Measurements from ENCODE around the gene SHC4.
"Not testable (repeated sequence)": the region's sequence is repeated elsewhere in the genome, so short reads cannot be mapped to it uniquely, and the experiment has no call there.

The SHC4 gene

GRCh38 chr15:48978638-48979037, 14.9 kb upstream of the SHC4 start:
- Mint-ChIP-seq H3K27me3 (peaks cover 28% of the 10 kb centered on the region), H3K9me3 (no peaks in the 10 kb centered on the region), H3K4me1 (ENCODE audit: low read depth) (peaks cover 5% of the 10 kb centered on the region), H3K27ac (no peak overlapping the region), H3K36me3 (ENCODE audit: low read depth) (no peaks in the 10 kb centered on the region), H3K4me3 (no peak overlapping the region)
- intact Hi-C loops (cut with micrococcal nuclease): no loop called here

GRCh38 chr15:48976444-48977088, 12.8 kb upstream of the SHC4 start:
- no peak overlapping the region for H3K27ac Mint-ChIP-seq
- H3K36me3 Mint-ChIP-seq (ENCODE audit: low read depth): no peaks in the 10 kb centered on the region
- peaks cover 26% of the 10 kb centered on the region for H3K27me3 Mint-ChIP-seq
- H3K4me1 Mint-ChIP-seq (ENCODE audit: low read depth): peaks cover 5% of the 10 kb centered on the region
- no peak overlapping the region for H3K4me3 Mint-ChIP-seq
- intact Hi-C loops (cut with micrococcal nuclease): no loop called here
- no peaks in the 10 kb centered on the region for H3K9me3 Mint-ChIP-seq

- H3K36me3 Mint-ChIP-seq (ENCODE audit: low read depth): no peaks in the 10 kb centered on the region
- H3K4me1 Mint-ChIP-seq (ENCODE audit: low read depth): peaks cover 5% of the 10 kb centered on the region
- peaks cover 26% of the 10 kb centered on the region for H3K27me3 Mint-ChIP-seq
- intact Hi-C loops (cut with micrococcal nuclease): no loop called here
- H3K9me3 Mint-ChIP-seq: no peaks in the 10 kb centered on the region
- no peak overlapping the region for H3K27ac Mint-ChIP-seq
- H3K4me3 Mint-ChIP-seq: peak overlapping the region; percentile 67
Observed at GRCh38 chr15:48975472-48976419, 12.0 kb upstream of the SHC4 start.

GRCh38 chr15:48974882-48975281, 11.2 kb upstream of the SHC4 start:
- intact Hi-C loops (cut with micrococcal nuclease): no loop called here
- Mint-ChIP-seq H3K27ac (no peak overlapping the region), H3K36me3 (ENCODE audit: low read depth) (no peaks in the 10 kb centered on the region), H3K4me3 (no peak overlapping the region), H3K9me3 (no peaks in the 10 kb centered on the region), H3K27me3 (peaks cover 24% of the 10 kb centered on the region), H3K4me1 (ENCODE audit: low read depth) (peaks cover 5% of the 10 kb centered on the region)

GRCh38 chr15:48972750-48973503, 9.2 kb upstream of the SHC4 start:
- no peak overlapping the region for H3K27ac Mint-ChIP-seq
- H3K27me3 Mint-ChIP-seq: peaks cover 23% of the 10 kb centered on the region
- intact Hi-C loops (cut with micrococcal nuclease): no loop called here
- H3K9me3 Mint-ChIP-seq: no peaks in the 10 kb centered on the region
- peaks cover 5% of the 10 kb centered on the region for H3K4me1 Mint-ChIP-seq (ENCODE audit: low read depth)
- H3K4me3 Mint-ChIP-seq: no peak overlapping the region
- no peaks in the 10 kb centered on the region for H3K36me3 Mint-ChIP-seq (ENCODE audit: low read depth)

- intact Hi-C loops (cut with micrococcal nuclease); H3K27ac Mint-ChIP-seq; H3K4me3 Mint-ChIP-seq; H3K27me3 Mint-ChIP-seq; H3K36me3 Mint-ChIP-seq (ENCODE audit: low read depth); H3K4me1 Mint-ChIP-seq (ENCODE audit: low read depth); H3K9me3 Mint-ChIP-seq: not testable (repeated sequence)
Observed at GRCh38 chr15:48970926-48971325, 7.2 kb upstream of the SHC4 start.

- intact Hi-C loops (cut with micrococcal nuclease): loop anchor here (10.0 kb wide), 1 partner anchor 93 kb away; the partner anchor contains the start of gene EID1
Observed at GRCh38 chr15:48968066-48968465, 4.3 kb upstream of the SHC4 start.

GRCh38 chr15:48967336-48967735, 3.6 kb upstream of the SHC4 start:
- H3K9me3 Mint-ChIP-seq: no peaks in the 10 kb centered on the region
- H3K4me1 Mint-ChIP-seq (ENCODE audit: low read depth): peaks cover 23% of the 10 kb centered on the region
- intact Hi-C loops (cut with micrococcal nuclease): loop anchor here (10.0 kb wide), 1 partner anchor 93 kb away; the partner anchor contains the start of gene EID1
- no peaks in the 10 kb centered on the region for H3K36me3 Mint-ChIP-seq (ENCODE audit: low read depth)
- no peak overlapping the region for H3K27ac Mint-ChIP-seq
- peaks cover 30% of the 10 kb centered on the region for H3K27me3 Mint-ChIP-seq
- no peak overlapping the region for H3K4me3 Mint-ChIP-seq

More at GRCh38 chr15:48968066-48968465, 4.3 kb upstream of the SHC4 start:
- Mint-ChIP-seq H3K27ac (no peak overlapping the region), H3K4me3 (no peak overlapping the region), H3K36me3 (ENCODE audit: low read depth) (no peaks in the 10 kb centered on the region), H3K4me1 (ENCODE audit: low read depth) (peaks cover 19% of the 10 kb centered on the region), H3K9me3 (no peaks in the 10 kb centered on the region), H3K27me3 (peaks cover 24% of the 10 kb centered on the region)

- Mint-ChIP-seq H3K27ac (no peak overlapping the region), H3K4me3 (no peak overlapping the region), H3K4me1 (ENCODE audit: low read depth) (peaks cover 23% of the 10 kb centered on the region), H3K27me3 (peaks cover 35% of the 10 kb centered on the region), H3K36me3 (ENCODE audit: low read depth) (no peaks in the 10 kb centered on the region), H3K9me3 (no peaks in the 10 kb centered on the region)
- intact Hi-C loops (cut with micrococcal nuclease): loop anchor here (10.0 kb wide), 1 partner anchor 92 kb away; the partner anchor contains the start of gene EID1
Observed at GRCh38 chr15:48966595-48967301, 3.0 kb upstream of the SHC4 start.

GRCh38 chr15:48965972-48966371, 2.3 kb upstream of the SHC4 start:
- no peaks in the 10 kb centered on the region for H3K9me3 Mint-ChIP-seq
- H3K27ac Mint-ChIP-seq: no peak overlapping the region
- H3K36me3 Mint-ChIP-seq (ENCODE audit: low read depth): no peaks in the 10 kb centered on the region
- intact Hi-C loops (cut with micrococcal nuclease): loop anchor here (10.0 kb wide), 1 partner anchor 91 kb away; the partner anchor contains the start of gene EID1
- H3K4me3 Mint-ChIP-seq: no peak overlapping the region
- H3K4me1 Mint-ChIP-seq (ENCODE audit: low read depth): peaks cover 23% of the 10 kb centered on the region
- peaks cover 41% of the 10 kb centered on the region for H3K27me3 Mint-ChIP-seq

GRCh38 chr15:48964898-48965297, 1.2 kb upstream of the SHC4 start:
- H3K27me3 Mint-ChIP-seq: peaks cover 46% of the 10 kb centered on the region
- intact Hi-C loops (cut with micrococcal nuclease): loop anchor here (10.0 kb wide), 1 partner anchor 90 kb away; the partner anchor contains the start of gene EID1
- H3K4me3 Mint-ChIP-seq: no peak overlapping the region
- no peaks in the 10 kb centered on the region for H3K36me3 Mint-ChIP-seq (ENCODE audit: low read depth)
- no peaks in the 10 kb centered on the region for H3K9me3 Mint-ChIP-seq
- H3K27ac Mint-ChIP-seq: no peak overlapping the region
- peaks cover 23% of the 10 kb centered on the region for H3K4me1 Mint-ChIP-seq (ENCODE audit: low read depth)

- Mint-ChIP-seq H3K4me1 (ENCODE audit: low read depth) (peaks cover 23% of the 10 kb centered on the region), H3K36me3 (ENCODE audit: low read depth) (no peaks in the 10 kb centered on the region), H3K9me3 (no peaks in the 10 kb centered on the region), H3K27ac (no peak overlapping the region), H3K4me3 (peak overlapping the region; percentile 67), H3K27me3 (peaks cover 47% of the 10 kb centered on the region)
- intact Hi-C loops (cut with micrococcal nuclease): loop anchor here (10.0 kb wide), 1 partner anchor 88 kb away; the partner anchor contains the start of gene EID1
Observed at GRCh38 chr15:48962662-48963523, 826 bp downstream of the SHC4 start.

Measured in dendritic cell treated with granulocyte-macrophage colony-stimulating factor and Interleukin-4, amounts not matched to agents 40 ng/mL and 50 ng/mL, for 4 days (primary cell).